Stimulated activated naive CD8-positive, alpha-beta T cell treated with anti-CD3 and anti-CD28 coated beads, Interleukin-15, Interleukin-2, amounts not matched to agents 100 ng/mL and 50 ng/mL, for 24 hours (primary cell): ENCODE results near the gene SYNE1.

Source experiments
- H3K27ac Mint-ChIP-seq: one replicate; pipeline ENCODE4 v1.8.0; 2021; ENCODE audit warnings: mild to moderate bottlenecking, mixed read lengths
- H3K27me3 Mint-ChIP-seq: one replicate; pipeline ENCODE4 v1.8.0; 2021; ENCODE audit warnings: mixed read lengths
- H3K36me3 Mint-ChIP-seq: one replicate; pipeline ENCODE4 v1.8.0; 2021; ENCODE audit warnings: low read depth, mixed read lengths
- H3K4me1 Mint-ChIP-seq: one replicate; pipeline ENCODE4 v1.8.0; 2021; ENCODE audit warnings: low read depth, mixed read lengths
- H3K4me3 Mint-ChIP-seq: one replicate; pipeline ENCODE4 v1.8.0; 2021; ENCODE audit warnings: mild to moderate bottlenecking, mixed read lengths
- H3K9me3 Mint-ChIP-seq: one replicate; pipeline ENCODE4 v1.8.0; 2021; ENCODE audit warnings: mixed read lengths

Gene SYNE1

DNA sequence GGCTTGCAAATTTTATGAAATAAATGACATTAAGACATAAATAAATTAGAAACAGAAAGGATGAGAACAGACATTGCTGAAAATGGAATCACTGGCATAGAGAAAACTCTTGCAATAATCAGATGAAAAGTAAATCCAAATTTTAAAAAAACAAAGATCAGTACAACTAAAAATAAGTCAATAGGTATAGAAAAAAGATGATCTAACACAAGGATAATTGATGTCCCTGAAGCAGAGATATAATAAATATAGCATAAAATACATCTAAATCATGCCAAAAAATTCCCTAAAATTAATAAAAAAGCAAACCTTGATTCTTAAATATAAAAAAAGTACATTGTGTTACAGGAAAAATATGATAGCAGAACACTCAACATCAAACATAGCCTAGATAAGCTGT is 379.6 kb downstream of the SYNE1 start:
- no peak overlapping the region for H3K27ac Mint-ChIP-seq
- peaks cover 64% of the 10 kb centered on the region for H3K36me3 Mint-ChIP-seq

GRCh38 chr6:152250127-152250526 is 387.0 kb downstream of the SYNE1 start:
- H3K9me3 Mint-ChIP-seq: no peaks in the 10 kb centered on the region
- no peaks in the 10 kb centered on the region for H3K4me1 Mint-ChIP-seq
- no peak overlapping the region for H3K27ac Mint-ChIP-seq
- H3K27me3 Mint-ChIP-seq: no peaks in the 10 kb centered on the region
- H3K36me3 Mint-ChIP-seq: peaks cover 40% of the 10 kb centered on the region
- no peak overlapping the region for H3K4me3 Mint-ChIP-seq

More for the DNA sequence above, 379.6 kb downstream of the SYNE1 start:
- H3K4me3 Mint-ChIP-seq: no peak overlapping the region
- no peaks in the 10 kb centered on the region for H3K4me1 Mint-ChIP-seq
- H3K9me3 Mint-ChIP-seq: peaks cover 3% of the 10 kb centered on the region
- no peaks in the 10 kb centered on the region for H3K27me3 Mint-ChIP-seq

GRCh38 chr6:152248980-152249379 is 388.2 kb downstream of the SYNE1 start:
- Mint-ChIP-seq H3K27ac (no peak overlapping the region), H3K4me3 (no peak overlapping the region), H3K9me3 (no peaks in the 10 kb centered on the region), H3K27me3 (no peaks in the 10 kb centered on the region), H3K4me1 (no peaks in the 10 kb centered on the region), H3K36me3 (peaks cover 45% of the 10 kb centered on the region)

GRCh38 chr6:152246554-152247337 is 390.4 kb downstream of the SYNE1 start:
- Mint-ChIP-seq H3K4me3 (no peak overlapping the region), H3K27ac (no peak overlapping the region), H3K4me1 (no peaks in the 10 kb centered on the region), H3K27me3 (no peaks in the 10 kb centered on the region), H3K36me3 (peaks cover 35% of the 10 kb centered on the region), H3K9me3 (no peaks in the 10 kb centered on the region)

DNA sequence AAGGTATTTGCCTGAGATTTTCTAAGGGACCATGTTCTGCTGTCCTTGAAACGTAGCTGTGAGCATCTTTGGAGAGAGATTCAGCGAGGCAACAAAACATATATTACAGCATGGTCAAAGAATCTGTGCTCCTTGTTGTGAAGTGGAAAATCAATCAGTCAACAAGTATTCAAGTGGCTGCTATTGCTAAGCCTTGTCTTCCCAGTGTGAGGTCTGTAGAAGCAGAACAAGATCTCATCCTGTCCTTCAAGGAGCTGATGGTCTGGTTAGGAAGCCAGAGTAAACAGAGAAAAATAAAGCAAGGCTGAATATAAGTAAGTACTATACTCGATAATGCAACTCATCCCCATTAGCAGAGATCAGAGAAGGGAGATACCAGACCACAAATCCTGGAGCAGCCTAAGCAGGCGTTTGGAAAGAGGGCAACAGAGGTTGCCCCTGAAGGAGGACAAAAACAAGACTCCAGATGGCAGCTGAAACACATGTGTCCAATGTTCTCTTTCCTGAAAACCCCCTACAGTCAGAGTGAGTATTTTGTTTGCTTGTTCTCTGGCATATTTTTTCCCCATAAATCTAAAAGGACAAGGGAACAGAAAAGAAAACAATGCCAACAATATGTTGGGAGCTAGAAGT is 392.0 kb downstream of the SYNE1 start:
- H3K4me3 Mint-ChIP-seq: no peak overlapping the region
- H3K4me1 Mint-ChIP-seq: no peaks in the 10 kb centered on the region
- no peaks in the 10 kb centered on the region for H3K27me3 Mint-ChIP-seq
- H3K27ac Mint-ChIP-seq: no peak overlapping the region
- H3K36me3 Mint-ChIP-seq: peaks cover 42% of the 10 kb centered on the region
- H3K9me3 Mint-ChIP-seq: no peaks in the 10 kb centered on the region

- Mint-ChIP-seq H3K27ac (no peak overlapping the region), H3K9me3 (no peaks in the 10 kb centered on the region), H3K36me3 (peaks cover 36% of the 10 kb centered on the region), H3K4me1 (no peaks in the 10 kb centered on the region), H3K27me3 (no peaks in the 10 kb centered on the region), H3K4me3 (no peak overlapping the region)
These were observed 396.0 kb downstream of the SYNE1 start for GRCh38 chr6:152241013-152241766.

DNA sequence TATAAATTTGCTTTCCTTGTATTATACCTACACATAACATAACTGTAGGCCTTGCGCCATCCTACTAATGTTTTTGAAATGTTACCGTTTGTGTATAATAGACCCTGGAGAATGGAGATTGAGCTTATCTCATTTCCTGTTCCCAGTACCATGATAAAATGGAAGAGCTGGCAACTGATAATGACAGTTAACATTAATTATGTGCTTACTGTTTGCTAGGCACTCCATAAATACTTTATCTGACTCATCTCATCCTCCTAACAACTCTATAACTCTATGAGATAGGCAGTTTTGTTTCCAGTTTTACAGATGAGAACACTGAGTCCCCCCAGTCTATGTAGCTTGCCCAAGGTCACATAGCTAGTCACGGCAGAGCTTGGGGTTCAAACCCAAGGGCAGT is 396.7 kb downstream of the SYNE1 start:
- H3K36me3 Mint-ChIP-seq: peaks cover 32% of the 10 kb centered on the region
- H3K4me1 Mint-ChIP-seq: no peaks in the 10 kb centered on the region
- H3K27ac Mint-ChIP-seq: no peak overlapping the region
- no peaks in the 10 kb centered on the region for H3K9me3 Mint-ChIP-seq
- H3K27me3 Mint-ChIP-seq: no peaks in the 10 kb centered on the region
- no peak overlapping the region for H3K4me3 Mint-ChIP-seq

DNA sequence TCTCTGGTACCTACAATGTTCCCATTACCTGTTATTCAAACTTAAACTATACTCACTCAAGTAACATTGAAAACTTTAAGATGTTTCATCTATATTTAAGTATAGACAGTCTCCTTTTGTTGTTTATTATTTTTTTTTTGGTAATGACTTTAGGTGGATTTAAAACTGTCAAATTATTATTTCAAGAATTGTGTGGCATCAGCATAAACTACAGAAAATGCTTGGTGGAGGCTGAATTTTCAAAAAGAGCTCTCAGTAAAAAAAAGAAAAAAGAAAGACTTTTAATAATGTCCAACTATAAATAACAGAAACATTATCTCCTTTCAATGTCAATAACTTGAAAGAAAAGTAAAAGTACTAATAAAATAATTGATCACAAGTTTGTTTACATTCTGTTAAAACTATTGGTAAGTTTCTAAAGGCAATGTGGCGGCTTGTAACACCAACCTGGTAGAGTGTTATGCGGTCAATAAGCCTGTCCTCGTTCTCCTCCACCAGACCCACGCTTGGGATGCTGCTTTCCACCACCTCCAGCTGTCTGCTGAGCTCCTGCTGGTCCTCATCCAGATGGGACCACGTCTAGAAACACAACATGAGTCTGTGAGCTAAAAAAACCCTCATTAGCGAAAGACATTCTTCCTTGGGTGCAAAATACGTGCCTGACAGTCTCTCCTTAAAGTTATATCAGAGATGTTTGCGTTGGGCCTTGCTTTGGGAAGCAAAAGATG is 400.6 kb downstream of the SYNE1 start:
- peaks cover 30% of the 10 kb centered on the region for H3K36me3 Mint-ChIP-seq
- H3K27ac Mint-ChIP-seq: no peak overlapping the region
- H3K4me3 Mint-ChIP-seq: no peak overlapping the region
- H3K9me3 Mint-ChIP-seq: no peaks in the 10 kb centered on the region
- peaks cover 22% of the 10 kb centered on the region for H3K4me1 Mint-ChIP-seq
- H3K27me3 Mint-ChIP-seq: no peaks in the 10 kb centered on the region

DNA sequence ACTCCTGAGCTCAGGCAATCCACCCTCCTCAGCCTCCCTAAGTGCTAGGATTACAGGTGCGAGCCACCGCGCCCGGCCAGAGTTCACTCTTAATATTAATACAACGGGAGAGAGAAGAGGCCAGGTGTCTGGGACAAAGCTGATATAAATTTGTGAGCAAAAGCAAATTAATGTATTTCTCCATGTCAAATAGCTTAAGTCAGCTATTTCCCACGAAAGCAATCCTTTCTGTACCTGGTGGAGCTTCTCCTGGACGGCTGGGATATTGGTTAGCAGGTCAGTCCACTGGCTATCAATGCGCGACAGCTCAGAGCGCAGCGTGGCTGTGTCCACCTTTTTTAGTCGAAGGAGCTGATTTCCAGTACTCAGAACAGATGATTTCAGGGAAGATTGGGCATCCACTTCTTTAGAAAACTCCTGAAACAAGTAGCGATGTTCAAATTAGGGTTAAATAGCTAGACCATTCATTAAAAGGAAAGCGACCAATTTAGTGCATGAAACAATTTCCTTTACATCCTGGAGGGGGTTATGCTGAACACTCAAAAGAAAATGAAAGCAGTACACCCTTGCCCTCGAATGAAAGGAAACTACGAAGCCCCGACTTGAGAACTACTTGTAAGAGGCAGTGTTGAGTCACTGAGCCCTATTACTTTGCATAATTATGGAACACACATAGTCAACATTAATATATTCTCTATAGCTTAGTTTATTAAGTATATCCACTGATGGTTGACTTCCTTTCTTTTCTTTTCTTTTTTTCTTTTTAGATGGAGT is 403.4 kb downstream of the SYNE1 start:
- Mint-ChIP-seq H3K27me3 (no peaks in the 10 kb centered on the region), H3K9me3 (no peaks in the 10 kb centered on the region), H3K36me3 (peaks cover 30% of the 10 kb centered on the region), H3K27ac (peak overlapping the region; percentile 85), H3K4me3 (peak overlapping the region; percentile 77), H3K4me1 (peaks cover 22% of the 10 kb centered on the region)

GRCh38 chr6:152232501-152233151 is 404.5 kb downstream of the SYNE1 start:
- H3K4me3 Mint-ChIP-seq: peak overlapping the region; percentile 77
- peak overlapping the region; percentile 85 for H3K27ac Mint-ChIP-seq
- peaks cover 22% of the 10 kb centered on the region for H3K4me1 Mint-ChIP-seq
- peaks cover 26% of the 10 kb centered on the region for H3K36me3 Mint-ChIP-seq
- H3K27me3 Mint-ChIP-seq: no peaks in the 10 kb centered on the region
- H3K9me3 Mint-ChIP-seq: no peaks in the 10 kb centered on the region

DNA sequence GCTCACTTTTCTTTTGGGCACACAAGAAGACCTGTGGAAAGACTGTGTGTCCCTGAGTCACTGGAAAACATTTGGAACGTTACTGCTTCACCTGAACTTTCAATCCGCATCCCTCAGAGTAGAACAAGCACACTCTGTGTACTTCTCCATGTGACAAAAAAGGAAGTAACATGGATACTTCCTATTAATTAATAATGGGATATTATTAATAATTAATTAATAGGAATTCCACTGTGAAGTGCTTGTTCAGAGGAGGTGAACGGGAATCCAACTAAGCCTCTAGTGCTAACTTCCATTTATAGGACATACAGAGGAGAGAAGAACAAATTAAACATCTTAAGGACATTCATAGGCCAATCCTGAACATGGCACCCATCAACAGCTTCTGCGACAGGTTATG is 407.8 kb downstream of the SYNE1 start:
- H3K9me3 Mint-ChIP-seq: no peaks in the 10 kb centered on the region
- H3K27me3 Mint-ChIP-seq: no peaks in the 10 kb centered on the region
- H3K4me3 Mint-ChIP-seq: no peak overlapping the region
- peaks cover 22% of the 10 kb centered on the region for H3K4me1 Mint-ChIP-seq
- H3K27ac Mint-ChIP-seq: no peak overlapping the region
- H3K36me3 Mint-ChIP-seq: peaks cover 31% of the 10 kb centered on the region

- Mint-ChIP-seq H3K4me1 (no peaks in the 10 kb centered on the region), H3K36me3 (peaks cover 51% of the 10 kb centered on the region), H3K27ac (no peak overlapping the region), H3K4me3 (no peak overlapping the region), H3K9me3 (peaks cover 6% of the 10 kb centered on the region), H3K27me3 (no peaks in the 10 kb centered on the region)
These were observed 411.0 kb downstream of the SYNE1 start for GRCh38 chr6:152226119-152226518.

GRCh38 chr6:152225241-152225934 is 411.8 kb downstream of the SYNE1 start:
- peaks cover 50% of the 10 kb centered on the region for H3K36me3 Mint-ChIP-seq

More at GRCh38 chr6:152225241-152225934, 411.8 kb downstream of the SYNE1 start:
- Mint-ChIP-seq H3K27ac (no peak overlapping the region), H3K4me1 (no peaks in the 10 kb centered on the region), H3K27me3 (no peaks in the 10 kb centered on the region), H3K4me3 (no peak overlapping the region), H3K9me3 (peaks cover 6% of the 10 kb centered on the region)
